ENCODE data around the gene CRLF1.

- no peak for TF ChIP-seq EZH2phosphoT487 (IDR thresholded peaks at IDR 0.05; ENCODE audit: low read length)
- TF ChIP-seq, protein P1, sequence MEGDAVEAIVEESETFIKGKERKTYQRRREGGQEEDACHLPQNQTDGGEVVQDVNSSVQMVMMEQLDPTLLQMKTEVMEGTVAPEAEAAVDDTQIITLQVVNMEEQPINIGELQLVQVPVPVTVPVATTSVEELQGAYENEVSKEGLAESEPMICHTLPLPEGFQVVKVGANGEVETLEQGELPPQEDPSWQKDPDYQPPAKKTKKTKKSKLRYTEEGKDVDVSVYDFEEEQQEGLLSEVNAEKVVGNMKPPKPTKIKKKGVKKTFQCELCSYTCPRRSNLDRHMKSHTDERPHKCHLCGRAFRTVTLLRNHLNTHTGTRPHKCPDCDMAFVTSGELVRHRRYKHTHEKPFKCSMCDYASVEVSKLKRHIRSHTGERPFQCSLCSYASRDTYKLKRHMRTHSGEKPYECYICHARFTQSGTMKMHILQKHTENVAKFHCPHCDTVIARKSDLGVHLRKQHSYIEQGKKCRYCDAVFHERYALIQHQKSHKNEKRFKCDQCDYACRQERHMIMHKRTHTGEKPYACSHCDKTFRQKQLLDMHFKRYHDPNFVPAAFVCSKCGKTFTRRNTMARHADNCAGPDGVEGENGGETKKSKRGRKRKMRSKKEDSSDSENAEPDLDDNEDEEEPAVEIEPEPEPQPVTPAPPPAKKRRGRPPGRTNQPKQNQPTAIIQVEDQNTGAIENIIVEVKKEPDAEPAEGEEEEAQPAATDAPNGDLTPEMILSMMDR (IDR thresholded peaks at IDR 0.05; ENCODE audit: low read length) = no peak
- no peak for TF ChIP-seq EZH2 (optimal IDR thresholded peaks at IDR 0.05; ENCODE audit: low read depth, low read length)
Observed at GRCh38 chr19:18646535-18647370, 40.2 kb upstream of the CRLF1 start.
